Measurements from ENCODE around the gene TAS2R7.

The TAS2R7 gene

GRCh38 chr12:10847744-10848143 is 45.3 kb upstream of the TAS2R7 start:
- no peak for DNase-seq
- no peaks in the 10 kb centered on the region for H3K27me3 ChIP-seq (replicated peaks; ENCODE audit: insufficient read depth, low read length)
- no peak for TF ChIP-seq EZH2 (optimal IDR thresholded peaks at IDR 0.05; ENCODE audit: low read depth, low read length)
- TF ChIP-seq, protein P1, sequence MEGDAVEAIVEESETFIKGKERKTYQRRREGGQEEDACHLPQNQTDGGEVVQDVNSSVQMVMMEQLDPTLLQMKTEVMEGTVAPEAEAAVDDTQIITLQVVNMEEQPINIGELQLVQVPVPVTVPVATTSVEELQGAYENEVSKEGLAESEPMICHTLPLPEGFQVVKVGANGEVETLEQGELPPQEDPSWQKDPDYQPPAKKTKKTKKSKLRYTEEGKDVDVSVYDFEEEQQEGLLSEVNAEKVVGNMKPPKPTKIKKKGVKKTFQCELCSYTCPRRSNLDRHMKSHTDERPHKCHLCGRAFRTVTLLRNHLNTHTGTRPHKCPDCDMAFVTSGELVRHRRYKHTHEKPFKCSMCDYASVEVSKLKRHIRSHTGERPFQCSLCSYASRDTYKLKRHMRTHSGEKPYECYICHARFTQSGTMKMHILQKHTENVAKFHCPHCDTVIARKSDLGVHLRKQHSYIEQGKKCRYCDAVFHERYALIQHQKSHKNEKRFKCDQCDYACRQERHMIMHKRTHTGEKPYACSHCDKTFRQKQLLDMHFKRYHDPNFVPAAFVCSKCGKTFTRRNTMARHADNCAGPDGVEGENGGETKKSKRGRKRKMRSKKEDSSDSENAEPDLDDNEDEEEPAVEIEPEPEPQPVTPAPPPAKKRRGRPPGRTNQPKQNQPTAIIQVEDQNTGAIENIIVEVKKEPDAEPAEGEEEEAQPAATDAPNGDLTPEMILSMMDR (IDR thresholded peaks at IDR 0.05; ENCODE audit: low read length), result no peak
- no peak for TF ChIP-seq EZH2phosphoT487 (IDR thresholded peaks at IDR 0.05; ENCODE audit: low read length)
- no peak overlapping the region for H3K4me3 ChIP-seq (ENCODE audit: low read length)
- no peaks in the 10 kb centered on the region for H3K9me3 ChIP-seq (replicated peaks; ENCODE audit: insufficient read depth, low read length)
- no peaks in the 10 kb centered on the region for H3K79me2 ChIP-seq (ENCODE audit: low read length)
- H3F3A ChIP-seq (ENCODE audit: insufficient read depth, low read length), result no peaks in the 10 kb centered on the region
- H3K9me2 ChIP-seq (replicated peaks; ENCODE audit: insufficient read depth, low read length), result no peaks in the 10 kb centered on the region
- H3K36me3 ChIP-seq (replicated peaks; ENCODE audit: insufficient read depth, low read length), result no peaks in the 10 kb centered on the region
- no peak overlapping the region for H3K9ac ChIP-seq (ENCODE audit: low read length)
- no peaks in the 10 kb centered on the region for H3K4me1 ChIP-seq (ENCODE audit: low read length)
- no peak overlapping the region for H3K4me2 ChIP-seq (ENCODE audit: low read depth, low read length)
- H3K27ac ChIP-seq (ENCODE audit: low read length), result no peak overlapping the region
- H2AFZ ChIP-seq (ENCODE audit: low read length), result no peak overlapping the region
- no peaks in the 10 kb centered on the region for H4K20me1 ChIP-seq (ENCODE audit: insufficient read depth, low read length)

DNA sequence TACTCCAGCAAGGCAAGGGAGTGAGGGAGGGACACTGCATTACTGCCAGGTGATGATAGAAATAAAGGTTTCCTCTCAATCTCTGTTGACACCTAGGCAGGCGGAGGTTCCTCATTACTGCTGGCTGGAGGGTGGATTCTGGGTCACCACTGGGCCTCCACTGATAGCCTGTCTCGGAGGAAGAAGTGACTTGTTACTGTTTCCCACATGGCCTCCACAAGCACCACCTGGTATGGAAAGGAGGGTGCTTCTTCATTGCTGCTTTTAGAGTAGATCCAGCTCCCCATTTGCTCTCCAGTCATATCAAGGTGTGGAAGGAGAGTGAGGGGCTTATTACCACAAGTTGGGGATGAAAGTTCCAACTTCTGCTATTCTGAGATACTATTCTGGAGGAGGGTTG is 40.4 kb upstream of the TAS2R7 start:
- Histone ChIP-seq H3K9me3 (replicated peaks; ENCODE audit: insufficient read depth, low read length) (no peaks in the 10 kb centered on the region), H3K4me3 (ENCODE audit: low read length) (no peak overlapping the region), H3K27ac (ENCODE audit: low read length) (no peak overlapping the region), H3F3A (ENCODE audit: insufficient read depth, low read length) (no peaks in the 10 kb centered on the region), H2AFZ (ENCODE audit: low read length) (no peak overlapping the region), H3K4me2 (ENCODE audit: low read depth, low read length) (no peak overlapping the region), H4K20me1 (ENCODE audit: insufficient read depth, low read length) (no peaks in the 10 kb centered on the region), H3K36me3 (replicated peaks; ENCODE audit: insufficient read depth, low read length) (no peaks in the 10 kb centered on the region), H3K9ac (ENCODE audit: low read length) (no peak overlapping the region), H3K79me2 (ENCODE audit: low read length) (no peaks in the 10 kb centered on the region), H3K4me1 (ENCODE audit: low read length) (no peaks in the 10 kb centered on the region), H3K9me2 (replicated peaks; ENCODE audit: insufficient read depth, low read length) (no peaks in the 10 kb centered on the region), H3K27me3 (replicated peaks; ENCODE audit: insufficient read depth, low read length) (no peaks in the 10 kb centered on the region)
- DNase-seq, result no peak
- no peak for TF ChIP-seq EZH2phosphoT487 (IDR thresholded peaks at IDR 0.05; ENCODE audit: low read length)
- TF ChIP-seq, protein P1 (IDR thresholded peaks at IDR 0.05; ENCODE audit: low read length), result no peak

- Histone ChIP-seq H4K20me1 (ENCODE audit: insufficient read depth, low read length) (no peaks in the 10 kb centered on the region), H3F3A (ENCODE audit: insufficient read depth, low read length) (no peaks in the 10 kb centered on the region), H2AFZ (ENCODE audit: low read length) (no peak overlapping the region), H3K79me2 (ENCODE audit: low read length) (no peaks in the 10 kb centered on the region), H3K9me2 (replicated peaks; ENCODE audit: insufficient read depth, low read length) (no peaks in the 10 kb centered on the region), H3K27ac (ENCODE audit: low read length) (no peak overlapping the region), H3K4me2 (ENCODE audit: low read depth, low read length) (no peak overlapping the region), H3K4me1 (ENCODE audit: low read length) (no peaks in the 10 kb centered on the region), H3K36me3 (replicated peaks; ENCODE audit: insufficient read depth, low read length) (no peaks in the 10 kb centered on the region), H3K4me3 (ENCODE audit: low read length) (no peak overlapping the region), H3K27me3 (replicated peaks; ENCODE audit: insufficient read depth, low read length) (no peaks in the 10 kb centered on the region), H3K9ac (ENCODE audit: low read length) (no peak overlapping the region), H3K9me3 (replicated peaks; ENCODE audit: insufficient read depth, low read length) (no peaks in the 10 kb centered on the region)
- TF ChIP-seq EZH2phosphoT487 (IDR thresholded peaks at IDR 0.05; ENCODE audit: low read length) (no peak), EZH2 (optimal IDR thresholded peaks at IDR 0.05; ENCODE audit: low read depth, low read length) (no peak)
- TF ChIP-seq, protein P1 (IDR thresholded peaks at IDR 0.05; ENCODE audit: low read length), result no peak
- no peak for DNase-seq
Observed at GRCh38 chr12:10838461-10838860, 36.0 kb upstream of the TAS2R7 start.

Measured in MM.1S (cell line).